Measurements from ENCODE around the gene UGT8.

DNA sequence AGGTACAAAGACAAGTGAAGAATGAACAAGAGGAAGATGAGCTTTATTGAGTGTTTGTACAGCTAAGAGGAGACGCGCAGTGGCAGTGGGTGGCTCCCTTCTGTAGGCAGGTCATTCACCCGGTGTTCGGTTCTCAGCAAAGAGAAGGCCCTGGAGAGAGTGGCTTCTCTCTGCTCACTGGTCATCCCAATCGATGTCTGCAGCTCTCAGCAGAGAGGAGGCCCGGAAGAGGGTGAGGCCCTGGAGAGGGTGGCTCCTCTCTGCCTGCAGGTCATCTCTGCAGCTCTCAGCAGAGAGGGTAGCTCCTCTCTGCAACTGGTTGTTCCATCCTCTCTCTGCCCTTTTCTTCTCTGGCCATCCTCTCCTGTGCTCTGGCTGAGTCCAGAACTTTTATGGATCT, 126.5 kb downstream of the UGT8 start:
- TF ChIP-seq, protein P1, sequence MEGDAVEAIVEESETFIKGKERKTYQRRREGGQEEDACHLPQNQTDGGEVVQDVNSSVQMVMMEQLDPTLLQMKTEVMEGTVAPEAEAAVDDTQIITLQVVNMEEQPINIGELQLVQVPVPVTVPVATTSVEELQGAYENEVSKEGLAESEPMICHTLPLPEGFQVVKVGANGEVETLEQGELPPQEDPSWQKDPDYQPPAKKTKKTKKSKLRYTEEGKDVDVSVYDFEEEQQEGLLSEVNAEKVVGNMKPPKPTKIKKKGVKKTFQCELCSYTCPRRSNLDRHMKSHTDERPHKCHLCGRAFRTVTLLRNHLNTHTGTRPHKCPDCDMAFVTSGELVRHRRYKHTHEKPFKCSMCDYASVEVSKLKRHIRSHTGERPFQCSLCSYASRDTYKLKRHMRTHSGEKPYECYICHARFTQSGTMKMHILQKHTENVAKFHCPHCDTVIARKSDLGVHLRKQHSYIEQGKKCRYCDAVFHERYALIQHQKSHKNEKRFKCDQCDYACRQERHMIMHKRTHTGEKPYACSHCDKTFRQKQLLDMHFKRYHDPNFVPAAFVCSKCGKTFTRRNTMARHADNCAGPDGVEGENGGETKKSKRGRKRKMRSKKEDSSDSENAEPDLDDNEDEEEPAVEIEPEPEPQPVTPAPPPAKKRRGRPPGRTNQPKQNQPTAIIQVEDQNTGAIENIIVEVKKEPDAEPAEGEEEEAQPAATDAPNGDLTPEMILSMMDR (IDR thresholded peaks at IDR 0.05): no peak
- TF ChIP-seq POLR2A (IDR thresholded peaks at IDR 0.05) (no peak), POLR2AphosphoS5 (IDR thresholded peaks at IDR 0.05) (no peak)
